Ammon's horn (tissue), 1 donor: ENCODE results near the gene SAP30L.
A peak's percentile ranks its signal among the peaks of the same experiment; 100 is the strongest.

Experiments used
- DNase-seq: peaks from one replicate; pipeline ENCODE4 v3.0.0-alpha.2; 2016; ENCODE audit warnings: low spot score

The SAP30L gene

GRCh38 chr5:154421868-154422267, 23.9 kb upstream of the SAP30L start:
- no peak for DNase-seq

- DNase-seq, result no peak
These were observed 23.5 kb upstream of the SAP30L start for GRCh38 chr5:154422298-154422697.

GRCh38 chr5:154428208-154428607, 17.6 kb upstream of the SAP30L start:
- DNase-seq, result no peak

GRCh38 chr5:154429341-154429740, 16.5 kb upstream of the SAP30L start:
- no peak for DNase-seq

GRCh38 chr5:154430466-154430865, 15.3 kb upstream of the SAP30L start:
- no peak for DNase-seq

- DNase-seq, result no peak
These were observed 14.7 kb upstream of the SAP30L start for GRCh38 chr5:154430961-154431630.

- no peak for DNase-seq
These were observed 10.6 kb upstream of the SAP30L start for GRCh38 chr5:154435226-154435625.

GRCh38 chr5:154437281-154437965, 8.4 kb upstream of the SAP30L start:
- no peak for DNase-seq

- DNase-seq, result no peak
These were observed 5.3 kb upstream of the SAP30L start for GRCh38 chr5:154440540-154440939.

- DNase-seq, result no peak
These were observed 3.0 kb upstream of the SAP30L start for GRCh38 chr5:154442801-154443200.

GRCh38 chr5:154444556-154445421, 1.0 kb upstream of the SAP30L start:
- DNase-seq, result no peak

- peak; percentile 46 for DNase-seq
These were observed 645 bp downstream of the SAP30L start for GRCh38 chr5:154446195-154447088.

- no peak for DNase-seq
These were observed 1.4 kb downstream of the SAP30L start for GRCh38 chr5:154447089-154447725.

GRCh38 chr5:154449786-154450185, 4.0 kb downstream of the SAP30L start:
- DNase-seq, result no peak

- no peak for DNase-seq
These were observed 6.2 kb downstream of the SAP30L start for GRCh38 chr5:154451957-154452356.

GRCh38 chr5:154455585-154455984, 9.8 kb downstream of the SAP30L start:
- DNase-seq, result no peak

GRCh38 chr5:154456540-154456939, 10.7 kb downstream of the SAP30L start:
- no peak for DNase-seq

GRCh38 chr5:154459015-154459414, 13.2 kb downstream of the SAP30L start:
- DNase-seq, result no peak

GRCh38 chr5:154460172-154460571, 14.4 kb downstream of the SAP30L start:
- DNase-seq, result no peak

GRCh38 chr5:154461531-154461930, 15.7 kb downstream of the SAP30L start:
- no peak for DNase-seq

GRCh38 chr5:154464438-154464837, 18.6 kb downstream of the SAP30L start:
- DNase-seq, result no peak
